Neutrophil (primary cell): ENCODE results near the gene FILIP1.
"Not testable (repeated sequence)": the region's sequence is repeated elsewhere in the genome, so short reads cannot be mapped to it uniquely, and the experiment has no call there.

ENCODE experiments used
- H3K27ac ChIP-seq: fragments of 200-600 bp; sonication (generic); 2 replicates; pipeline ENCODE4 v1.5.1; 2016; ENCODE audit warnings: mild to moderate bottlenecking, moderate library complexity
- H3K27me3 ChIP-seq: fragments of 200-600 bp; sonication (generic); 2 replicates; pipeline ENCODE4 v1.6.0; 2016; ENCODE audit warnings: mild to moderate bottlenecking
- H3K36me3 ChIP-seq: fragments of 200-600 bp; sonication (generic); 2 replicates; pipeline ENCODE4 v1.5.1; 2017
- H3K4me1 ChIP-seq, 2 experiments: fragments of 200-600 bp in 1 of 2; sonication (generic) in 1 of 2; 1 replicate in 1 of 2; 2 replicates in 1 of 2; pipeline versions ENCODE4 v1.5.1 to v1.6.1; 2013 to 2016; ENCODE audit warnings: low read depth in 1 of 2, low read length in 1 of 2, mild to moderate bottlenecking in 1 of 2, moderate library complexity in 1 of 2; ENCODE audit not compliant: control insufficient read depth in 1 of 2, insufficient read depth in 1 of 2
- H3K4me3 ChIP-seq, 2 experiments: fragments of 200-600 bp in 1 of 2; sonication (generic) in 1 of 2; 1 replicate in 1 of 2; 2 replicates in 1 of 2; pipeline ENCODE4 v1.5.1; 2013 to 2016; ENCODE audit warnings: low read depth in 1 of 2, low read length in 1 of 2, mild to moderate bottlenecking in 1 of 2, moderate library complexity in 1 of 2
- H3K9me3 ChIP-seq: fragments of 200-600 bp; sonication (generic); 2 replicates; pipeline ENCODE4 v1.5.1; 2016
- CTCF ChIP-seq: fragments of 200-600 bp; sonication (generic); IDR thresholded peaks from 2 replicates; pipeline ENCODE4 v1.5.1; 2016; ENCODE audit warnings: antibody characterized with exemption

The FILIP1 gene

GRCh38 chr6:75418233-75418632 is 75.4 kb downstream of the FILIP1 start:
- H3K4me1 ChIP-seq = no peaks in the 10 kb centered on the region
- H3K27me3 ChIP-seq = no peaks in the 10 kb centered on the region
- H3K27ac ChIP-seq = no peak overlapping the region
- no peak overlapping the region for H3K4me3 ChIP-seq
- no peaks in the 10 kb centered on the region for H3K36me3 ChIP-seq
- H3K9me3 ChIP-seq = no peaks in the 10 kb centered on the region
- TF ChIP-seq CTCF = no peak

- no peak for TF ChIP-seq CTCF
- Histone ChIP-seq H3K36me3 (no peaks in the 10 kb centered on the region), H3K4me3 (no peak overlapping the region), H3K9me3 (no peaks in the 10 kb centered on the region), H3K4me1 (no peaks in the 10 kb centered on the region), H3K27me3 (no peaks in the 10 kb centered on the region), H3K27ac (no peak overlapping the region)
Observed at GRCh38 chr6:75416443-75416842, 77.2 kb downstream of the FILIP1 start.

- no peaks in the 10 kb centered on the region for H3K4me1 ChIP-seq
- no peak for TF ChIP-seq CTCF
- H3K4me3 ChIP-seq = no peak overlapping the region
- H3K27ac ChIP-seq = no peak overlapping the region
- no peaks in the 10 kb centered on the region for H3K27me3 ChIP-seq
- no peaks in the 10 kb centered on the region for H3K36me3 ChIP-seq
- no peaks in the 10 kb centered on the region for H3K9me3 ChIP-seq
Observed at GRCh38 chr6:75415804-75416203, 77.8 kb downstream of the FILIP1 start.

GRCh38 chr6:75414445-75415021 is 79.1 kb downstream of the FILIP1 start:
- no peaks in the 10 kb centered on the region for H3K36me3 ChIP-seq
- no peak overlapping the region for H3K27ac ChIP-seq
- no peak overlapping the region for H3K4me3 ChIP-seq
- no peaks in the 10 kb centered on the region for H3K9me3 ChIP-seq
- no peaks in the 10 kb centered on the region for H3K4me1 ChIP-seq
- no peaks in the 10 kb centered on the region for H3K27me3 ChIP-seq
- no peak for TF ChIP-seq CTCF

GRCh38 chr6:75412969-75413662 is 80.5 kb downstream of the FILIP1 start:
- H3K4me3 ChIP-seq = no peak overlapping the region
- no peak for TF ChIP-seq CTCF
- no peaks in the 10 kb centered on the region for H3K9me3 ChIP-seq

GRCh38 chr6:75410564-75410963 is 83.0 kb downstream of the FILIP1 start:
- H3K27ac ChIP-seq, H3K27me3 ChIP-seq, H3K36me3 ChIP-seq, H3K4me3 ChIP-seq, H3K9me3 ChIP-seq, H3K4me1 ChIP-seq: not testable (repeated sequence)

More at GRCh38 chr6:75412969-75413662, 80.5 kb downstream of the FILIP1 start:
- Histone ChIP-seq H3K36me3 (no peaks in the 10 kb centered on the region), H3K4me1 (no peaks in the 10 kb centered on the region), H3K27ac (no peak overlapping the region), H3K27me3 (no peaks in the 10 kb centered on the region)
